SK-N-SH (cell line): ENCODE measurements around the gene HNRNPF. TPM values are rescaled to one million over a fixed set of nuclear protein-coding genes. Genes with fewer than 3 reads are reported as not detected.

Experiments used
- CTCF ChIA-PET: fragments of 300-600, 350-600 bp; formaldehyde crosslinking; extraction: SDS; loops from one replicate; lab custom pipeline; 2021; lab: Yijun Ruan, JAX
- POLR2A ChIA-PET: fragments of 350-600 bp; sonication (Branson Sonifier 250); formaldehyde crosslinking; extraction: SDS; loops from one replicate; lab custom pipeline; 2020; ENCODE audit warnings: antibody characterized with exemption, inconsistent platforms; lab: Yijun Ruan, JAX
- DNase-seq: peaks from one replicate; pipeline ENCODE4 v3.0.0; 2012
- H2AFZ ChIP-seq: fragments of 200-600 bp; sonication (generic); 2 replicates; pipeline ENCODE4 v1.8.1; 2016; ENCODE audit warnings: antibody characterized with exemption, mild to moderate bottlenecking, low read depth
- H3F3A ChIP-seq: fragments of 200-600 bp; sonication (generic); replicated peaks from 2 replicates; pipeline ENCODE3; 2016; ENCODE audit warnings: antibody characterized with exemption, mild to moderate bottlenecking; ENCODE audit not compliant: insufficient read depth
- H3K27ac ChIP-seq, 2 experiments: fragments of 200-500 bp in 1 of 2; fragments of 200-600 bp in 1 of 2; sonication (Bioruptor generic) in 1 of 2; sonication (generic), shearing (Covaris generic) in 1 of 2; 2 replicates each; pipeline versions ENCODE4 v1.5.1 to v1.6.1; 2014 to 2016; ENCODE audit warnings: low read depth in 2 of 2, inconsistent platforms in 1 of 2, low read length in 1 of 2, mild to moderate bottlenecking in 1 of 2, mixed read lengths in 1 of 2
- H3K27me3 ChIP-seq: fragments of 200-600 bp; sonication (generic), shearing (Covaris generic); 2 replicates; pipeline ENCODE4 v1.6.1; 2016; ENCODE audit warnings: mixed run types; ENCODE audit not compliant: insufficient read depth
- H3K36me3 ChIP-seq, 2 experiments: fragments of 200-500 bp in 1 of 2; fragments of 200-600 bp in 1 of 2; sonication (Bioruptor generic) in 1 of 2; sonication (generic) in 1 of 2; replicated peaks in 1 of 2; 2 replicates each; pipeline versions ENCODE3 to v1.5.1; 2014 to 2016; ENCODE audit warnings: low read length in 1 of 2, mild to moderate bottlenecking in 1 of 2; ENCODE audit not compliant: insufficient read depth in 2 of 2, control insufficient read depth in 1 of 2
- H3K4me1 ChIP-seq, 2 experiments: fragments of 200-500 bp in 1 of 2; fragments of 200-600 bp in 1 of 2; sonication (Bioruptor generic) in 1 of 2; sonication (generic), shearing (Covaris generic) in 1 of 2; 2 replicates each; pipeline versions ENCODE4 v1.5.1 to v1.6.1; 2014 to 2016; ENCODE audit warnings: low read depth in 1 of 2, low read length in 1 of 2, mixed run types in 1 of 2; ENCODE audit not compliant: insufficient read depth in 2 of 2, control insufficient read depth in 1 of 2
- H3K4me2 ChIP-seq: fragments of 200-600 bp; sonication (generic), shearing (Covaris generic); 2 replicates; pipeline ENCODE4 v1.6.1; 2017; ENCODE audit warnings: mixed run types
- H3K4me3 ChIP-seq, 2 experiments: fragments of 200-500 bp in 1 of 2; fragments of 200-600 bp in 1 of 2; sonication (Bioruptor generic) in 1 of 2; sonication (generic), shearing (Covaris generic) in 1 of 2; 2 replicates each; pipeline versions ENCODE4 v1.5.1 to v1.8.1; 2014 to 2016; ENCODE audit warnings: low read depth in 2 of 2, inconsistent platforms in 1 of 2, low read length in 1 of 2, mild to moderate bottlenecking in 1 of 2, mixed read lengths in 1 of 2, moderate library complexity in 1 of 2
- H3K79me2 ChIP-seq: fragments of 200-600 bp; sonication (generic); 2 replicates; pipeline ENCODE4 v1.8.1; 2017; ENCODE audit warnings: mild to moderate bottlenecking; ENCODE audit not compliant: insufficient read depth
- H3K9ac ChIP-seq: fragments of 200-600 bp; sonication (generic); 2 replicates; pipeline ENCODE4 v1.6.1; 2017; ENCODE audit warnings: mixed run types
- H3K9me2 ChIP-seq: fragments of 200-600 bp; sonication (generic); 2 replicates; pipeline ENCODE4 v1.6.1; 2017; ENCODE audit warnings: mixed run types
- H3K9me3 ChIP-seq: fragments of 200-600 bp; sonication (generic); 2 replicates; pipeline ENCODE4 v1.6.1; 2017; ENCODE audit warnings: mixed run types, mild to moderate bottlenecking, moderate library complexity
- H4K20me1 ChIP-seq: fragments of 200-600 bp; sonication (generic); 2 replicates; pipeline ENCODE4 v1.6.1; 2017; ENCODE audit warnings: mild to moderate bottlenecking, mixed run types; ENCODE audit not compliant: insufficient read depth
- FOSL2 ChIP-seq: IDR thresholded peaks from 2 replicates; pipeline ENCODE4 v1.4.0; 2012; ENCODE audit warnings: low read depth, mild to moderate bottlenecking, moderate library complexity, borderline replicate concordance
- FOXJ3 ChIP-seq: sonication (generic); formaldehyde crosslinking; IDR thresholded peaks from 2 replicates; pipeline ENCODE4 v1.5.1; 2020; ENCODE audit warnings: mild to moderate bottlenecking, missing genetic modification reagents
- FOXM1 ChIP-seq: IDR thresholded peaks from 2 replicates; pipeline ENCODE4 v1.4.0; 2012; ENCODE audit warnings: low read depth, mild to moderate bottlenecking
- GABPA ChIP-seq: IDR thresholded peaks from 2 replicates; pipeline ENCODE4 v1.4.0; 2012; ENCODE audit warnings: low read depth, mild to moderate bottlenecking
- GATA2 ChIP-seq: sonication (generic); formaldehyde crosslinking; IDR thresholded peaks from 2 replicates; pipeline ENCODE4 v1.5.0; 2020; ENCODE audit warnings: mild to moderate bottlenecking, missing genetic modification reagents
- JUND ChIP-seq: IDR thresholded peaks from 2 replicates; pipeline ENCODE4 v1.4.0; 2012
- MXI1 ChIP-seq: IDR thresholded peaks from 2 replicates; pipeline ENCODE4 v1.6.1; 2012; ENCODE audit warnings: mild to moderate bottlenecking, low read depth, low read length, improper control_type of control experiment
- NFIC ChIP-seq: IDR thresholded peaks from 2 replicates; pipeline ENCODE4 v1.4.0; 2012; ENCODE audit warnings: borderline replicate concordance
- NRF1 ChIP-seq: IDR thresholded peaks from 2 replicates; pipeline ENCODE4 v1.6.1; 2012; ENCODE audit warnings: low read depth, mild to moderate bottlenecking, low read length
- RAD21 ChIP-seq: IDR thresholded peaks from 2 replicates; pipeline ENCODE4 v1.6.1; 2012; ENCODE audit warnings: mild to moderate bottlenecking, low read length
- RFX5 ChIP-seq: IDR thresholded peaks from 2 replicates; pipeline ENCODE4 v1.6.1; 2012; ENCODE audit warnings: mild to moderate bottlenecking, improper control_type of control experiment, low read length
- RXRA ChIP-seq: IDR thresholded peaks from 2 replicates; pipeline ENCODE4 v1.4.0; 2012; ENCODE audit warnings: low read depth, mild to moderate bottlenecking, borderline replicate concordance
- SMC3 ChIP-seq: IDR thresholded peaks from 2 replicates; pipeline ENCODE4 v1.6.1; 2012; ENCODE audit warnings: low read depth, low read length, improper control_type of control experiment
- TAF1 ChIP-seq: IDR thresholded peaks from 2 replicates; pipeline ENCODE4 v1.6.1; 2012; ENCODE audit warnings: low read depth, mild to moderate bottlenecking, low read length, moderate library complexity, borderline replicate concordance
- TEAD4 ChIP-seq: IDR thresholded peaks from 2 replicates; pipeline ENCODE4 v1.4.0; 2012; ENCODE audit warnings: mild to moderate bottlenecking, borderline replicate concordance; ENCODE audit not compliant: insufficient read depth
- USF1 ChIP-seq: IDR thresholded peaks from 2 replicates; pipeline ENCODE4 v1.4.0; 2012; ENCODE audit warnings: low read depth, borderline replicate concordance
- WGBS: methylation state at CpG from one replicate; pipeline ENCODE4 v1.1.6; 2017; ENCODE audit warnings: low lambda C conversion rate; 5-methylcytosine and 5-hydroxymethylcytosine counted together
- polyA plus RNA-seq, 3 experiments: library from polyadenylated mRNA; depleted of rRNA; stranded (reverse); fragments of >200 nt; gene quantifications; 2 replicates each; pipeline ENCODE4 v1.2.3, GENCODE V29; 2012
- TF ChIP-seq, protein P1 (sequence below): fragments of 200-600 bp; sonication (generic); IDR thresholded peaks from 2 replicates; pipeline ENCODE4 v1.6.1; 2017; ENCODE audit warnings: antibody characterized with exemption, mild to moderate bottlenecking, moderate library complexity
- TF ChIP-seq, protein P2 (sequence below): IDR thresholded peaks from 2 replicates; pipeline ENCODE4 v1.4.0; 2012; ENCODE audit warnings: low read depth, borderline replicate concordance

Gene HNRNPF
- polyA plus RNA-seq, 1 of the 3 experiments (the other 2 are of a cell fraction): 195 TPM

GRCh38 chr10:43380610-43381222, 28.3 kb downstream of the HNRNPF start:
- peaks cover 10% of the 10 kb centered on the region for H3F3A ChIP-seq
- no peaks in the 10 kb centered on the region for H3K9me2 ChIP-seq
- H3K4me3 ChIP-seq: no peak overlapping the region
- WGBS: 76% methylated on average over 5 of the region's 5 CpGs
- CTCF ChIA-PET: interaction anchor here (0.7 to 1.3 kb wide), 3 partner anchors 10 to 21 kb away, joined by 3 to 4 read pairs (median 3); no protein-coding TSS in a partner anchor
- no peak for TF ChIP-seq FOXJ3 (CRISPR knock-in tag)
- TF ChIP-seq, protein P1, sequence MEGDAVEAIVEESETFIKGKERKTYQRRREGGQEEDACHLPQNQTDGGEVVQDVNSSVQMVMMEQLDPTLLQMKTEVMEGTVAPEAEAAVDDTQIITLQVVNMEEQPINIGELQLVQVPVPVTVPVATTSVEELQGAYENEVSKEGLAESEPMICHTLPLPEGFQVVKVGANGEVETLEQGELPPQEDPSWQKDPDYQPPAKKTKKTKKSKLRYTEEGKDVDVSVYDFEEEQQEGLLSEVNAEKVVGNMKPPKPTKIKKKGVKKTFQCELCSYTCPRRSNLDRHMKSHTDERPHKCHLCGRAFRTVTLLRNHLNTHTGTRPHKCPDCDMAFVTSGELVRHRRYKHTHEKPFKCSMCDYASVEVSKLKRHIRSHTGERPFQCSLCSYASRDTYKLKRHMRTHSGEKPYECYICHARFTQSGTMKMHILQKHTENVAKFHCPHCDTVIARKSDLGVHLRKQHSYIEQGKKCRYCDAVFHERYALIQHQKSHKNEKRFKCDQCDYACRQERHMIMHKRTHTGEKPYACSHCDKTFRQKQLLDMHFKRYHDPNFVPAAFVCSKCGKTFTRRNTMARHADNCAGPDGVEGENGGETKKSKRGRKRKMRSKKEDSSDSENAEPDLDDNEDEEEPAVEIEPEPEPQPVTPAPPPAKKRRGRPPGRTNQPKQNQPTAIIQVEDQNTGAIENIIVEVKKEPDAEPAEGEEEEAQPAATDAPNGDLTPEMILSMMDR: peak; percentile 33
- H3K4me2 ChIP-seq: no peak overlapping the region
- peaks cover 15% of the 10 kb centered on the region; the same call in 1 of the 2 replicates for H4K20me1 ChIP-seq
- H3K4me1 ChIP-seq: no peaks in the 10 kb centered on the region
- H3K9ac ChIP-seq: no peak overlapping the region
- no peak overlapping the region for H3K27ac ChIP-seq
- POLR2A ChIA-PET: no interaction called here
- DNase-seq: peak; percentile 30
- no peak overlapping the region for H2AFZ ChIP-seq
- peaks cover 8% of the 10 kb centered on the region in 2 experiments for H3K36me3 ChIP-seq
- H3K9me3 ChIP-seq: no peaks in the 10 kb centered on the region
- no peaks in the 10 kb centered on the region for H3K79me2 ChIP-seq
- no peaks in the 10 kb centered on the region for H3K27me3 ChIP-seq

DNA sequence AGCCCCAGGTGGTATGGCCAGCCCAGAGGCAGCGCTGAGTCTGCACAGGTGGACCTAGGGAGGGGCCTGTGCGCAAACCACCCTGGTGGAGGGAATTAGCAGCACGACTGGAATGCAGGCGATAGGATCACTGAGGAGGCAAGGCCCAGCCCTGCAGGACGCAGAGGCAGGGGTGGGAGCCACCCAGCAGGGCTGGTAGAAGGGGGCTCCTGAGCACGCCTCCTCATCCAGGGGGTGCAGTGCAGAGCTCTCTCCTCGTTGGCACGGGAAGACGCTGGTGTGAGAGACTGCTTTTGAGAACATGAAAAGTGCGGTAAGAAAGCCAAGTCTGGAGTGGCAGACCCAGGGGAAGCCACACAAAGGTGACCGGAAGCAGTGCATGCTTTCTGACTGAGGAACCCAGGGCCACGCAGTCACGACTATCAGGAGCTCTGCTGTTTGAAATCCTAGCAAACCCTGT, 31.5 kb downstream of the HNRNPF start:
- Histone ChIP-seq H3K4me3 (no peak overlapping the region), H3F3A (peaks cover 6% of the 10 kb centered on the region), H2AFZ (no peak overlapping the region), H3K27me3 (no peaks in the 10 kb centered on the region), H3K9ac (no peak overlapping the region), H3K79me2 (no peaks in the 10 kb centered on the region), H3K9me3 (no peaks in the 10 kb centered on the region), H3K36me3 (no peaks in the 10 kb centered on the region), H3K9me2 (no peaks in the 10 kb centered on the region), H3K4me1 (no peaks in the 10 kb centered on the region)
- 76% methylated on average over 10 of the region's 13 CpGs for WGBS
- DNase-seq: peak; percentile 15
- ChIA-PET POLR2A (no interaction called here), CTCF (interaction anchor here (1.0 to 1.2 kb wide), 2 partner anchors 13 to 624 kb away, joined by 3 to 4 read pairs; no protein-coding TSS in a partner anchor)
- no peak for TF ChIP-seq RXRA
- TF ChIP-seq USF1: no peak
- no peak for TF ChIP-seq RAD21
- TF ChIP-seq FOXM1: no peak
- TF ChIP-seq NRF1: no peak
- TF ChIP-seq GABPA: no peak
- TF ChIP-seq SMC3: no peak
- TF ChIP-seq FOSL2: no peak
- TF ChIP-seq MXI1: no peak
- no peak for TF ChIP-seq FOXJ3 (CRISPR knock-in tag)
- no peak for TF ChIP-seq NFIC
- TF ChIP-seq, protein P1: no peak; the same call in 1 of the 2 replicates
- TF ChIP-seq RFX5: no peak
- no peak for TF ChIP-seq JUND
- TF ChIP-seq, protein P2, sequence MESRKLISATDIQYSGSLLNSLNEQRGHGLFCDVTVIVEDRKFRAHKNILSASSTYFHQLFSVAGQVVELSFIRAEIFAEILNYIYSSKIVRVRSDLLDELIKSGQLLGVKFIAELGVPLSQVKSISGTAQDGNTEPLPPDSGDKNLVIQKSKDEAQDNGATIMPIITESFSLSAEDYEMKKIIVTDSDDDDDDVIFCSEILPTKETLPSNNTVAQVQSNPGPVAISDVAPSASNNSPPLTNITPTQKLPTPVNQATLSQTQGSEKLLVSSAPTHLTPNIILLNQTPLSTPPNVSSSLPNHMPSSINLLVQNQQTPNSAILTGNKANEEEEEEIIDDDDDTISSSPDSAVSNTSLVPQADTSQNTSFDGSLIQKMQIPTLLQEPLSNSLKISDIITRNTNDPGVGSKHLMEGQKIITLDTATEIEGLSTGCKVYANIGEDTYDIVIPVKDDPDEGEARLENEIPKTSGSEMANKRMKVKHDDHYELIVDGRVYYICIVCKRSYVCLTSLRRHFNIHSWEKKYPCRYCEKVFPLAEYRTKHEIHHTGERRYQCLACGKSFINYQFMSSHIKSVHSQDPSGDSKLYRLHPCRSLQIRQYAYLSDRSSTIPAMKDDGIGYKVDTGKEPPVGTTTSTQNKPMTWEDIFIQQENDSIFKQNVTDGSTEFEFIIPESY: no peak
- no peak for TF ChIP-seq TAF1
- no peak for TF ChIP-seq GATA2 (CRISPR knock-in tag)
- no peak for TF ChIP-seq TEAD4
- TF ChIP-seq, all 33 proteins: peak for 0
- no peak overlapping the region for H3K27ac ChIP-seq
- H4K20me1 ChIP-seq: no peaks in the 10 kb centered on the region
- H3K4me2 ChIP-seq: no peak overlapping the region
